Esophagus muscularis mucosa (tissue), 4 donors: ENCODE data around the gene FAM20B. TPM values are rescaled to one million over a fixed set of nuclear protein-coding genes. Genes with fewer than 3 reads are reported as not detected.
A peak's percentile ranks its signal among the peaks of the same experiment; 100 is the strongest.

Source experiments
- DNase-seq: peaks from one replicate; pipeline ENCODE4 v3.0.0-alpha.2; 2017; ENCODE audit errors: extremely low spot score
- H3K27ac ChIP-seq, 4 donors: fragments of 200-600 bp; sonication (generic); replicated peaks in 1 of 4; 1 replicate in 3 of 4; 2 replicates in 1 of 4; pipeline ENCODE4 v1.5.1; 2016 to 2019; ENCODE audit warnings: mild to moderate bottlenecking in 1 of 4
- H3K27me3 ChIP-seq, 4 donors: fragments of 200-600 bp; sonication (generic); one replicate each; pipeline versions ENCODE4 v1.5.1 to v1.6.0; 2016 to 2019
- H3K36me3 ChIP-seq, 4 donors: fragments of 200-600 bp; sonication (generic); one replicate each; pipeline ENCODE4 v1.5.1; 2016 to 2019
- H3K4me1 ChIP-seq, 4 donors: fragments of 200-600 bp; sonication (generic); one replicate each; pipeline ENCODE4 v1.5.1; 2016 to 2019
- H3K4me3 ChIP-seq, 4 donors: fragments of 200-600 bp; sonication (generic); 1 replicate in 2 of 4; 2 replicates in 2 of 4; pipeline ENCODE4 v1.5.1; 2016 to 2019; ENCODE audit warnings: mild to moderate bottlenecking in 4 of 4, moderate library complexity in 1 of 4
- H3K9me3 ChIP-seq, 4 donors: fragments of 200-600 bp; sonication (generic); 1 replicate in 3 of 4; 2 replicates in 1 of 4; pipeline ENCODE4 v1.5.1; 2016 to 2019
- CTCF ChIP-seq, 3 experiments: fragments of 200-600 bp in 2 of 3; fragments of 450-650 bp in 1 of 3; sonication (generic) in 2 of 3; IDR thresholded peaks; one replicate each; pipeline ENCODE4 v1.5.1; 2017 to 2019; ENCODE audit warnings: antibody characterized with exemption in 3 of 3, mild to moderate bottlenecking in 2 of 3, moderate library complexity in 1 of 3
- EP300 ChIP-seq: sonication (generic); formaldehyde crosslinking; IDR thresholded peaks from one replicate; pipeline ENCODE4 v1.6.1; 2017; ENCODE audit warnings: antibody characterized with exemption
- POLR2A ChIP-seq: fragments of 450-650 bp; IDR thresholded peaks from one replicate; pipeline ENCODE4 v1.6.1; 2017; ENCODE audit warnings: antibody characterized with exemption, moderate library complexity, mild to moderate bottlenecking, low read depth
- POLR2AphosphoS5 ChIP-seq, 2 donors: sonication (generic); formaldehyde crosslinking; IDR thresholded peaks; one replicate each; pipeline ENCODE4 v1.6.1; 2017; ENCODE audit warnings: antibody characterized with exemption in 2 of 2
- WGBS: methylation state at CpG from one replicate; pipeline ENCODE4 v1.1.5; 2018; 5-methylcytosine and 5-hydroxymethylcytosine counted together
- intact Hi-C: fragments of 100-400 bp; cut with DNase I; formaldehyde crosslinking; loops from one replicate; pipeline ENCODE4 v1.15.1; 2023
- total RNA-seq, 4 donors: library from RNA; depleted of rRNA; stranded (reverse); fragments of >200 nt; gene quantifications; one replicate each; pipeline versions ENCODE4 v1.1.0 to v1.2.1, GENCODE V29; 2016

The FAM20B gene
- total RNA-seq, 4 donors from 2014 or later, result 63.8 to 83.5 (median 66.5) TPM

- Histone ChIP-seq H3K27ac (peak overlapping the region in 2 of 4 donors; percentile 45 to 65), H3K9me3 (no peaks in the 10 kb centered on the region), H3K4me1 (peaks cover 17 to 40% (median 32%) of the 10 kb centered on the region in 4 donors), H3K4me3 (no peak overlapping the region), H3K27me3 (no peaks in the 10 kb centered on the region), H3K36me3 (peaks cover 40 to 87% (median 73%) of the 10 kb centered on the region in 4 donors)
- intact Hi-C loops, result no loop called here
- TF ChIP-seq EP300 (no peak), POLR2AphosphoS5 (IDR thresholded peaks at IDR 0.05) (no peak), POLR2A (no peak)
- 74% methylated on average over 8 of the region's 8 CpGs for WGBS
- no peak for DNase-seq
Measured at GRCh38 chr1:179090522-179090921, 64.8 kb downstream of the FAM20B start.

- 85% methylated on average over 4 of the region's 4 CpGs for WGBS
- Histone ChIP-seq H3K27me3 (no peaks in the 10 kb centered on the region), H3K36me3 (peaks cover 37 to 87% (median 73%) of the 10 kb centered on the region in 4 donors), H3K4me3 (no peak overlapping the region), H3K4me1 (peaks cover 17 to 40% (median 32%) of the 10 kb centered on the region in 4 donors), H3K9me3 (no peaks in the 10 kb centered on the region), H3K27ac (peak overlapping the region; percentile 20 to 65 (median 55))
- TF ChIP-seq POLR2AphosphoS5 (IDR thresholded peaks at IDR 0.05), result no peak
- DNase-seq, result peak; percentile 24
- intact Hi-C loops, result no loop called here
Measured at GRCh38 chr1:179090923-179091322, 65.2 kb downstream of the FAM20B start.

GRCh38 chr1:179091691-179092165, 66.0 kb downstream of the FAM20B start:
- TF ChIP-seq POLR2AphosphoS5 (IDR thresholded peaks at IDR 0.05) (peak; percentile 47 to 61), CTCF (IDR thresholded peaks at IDR 0.05) (no peak)
- Histone ChIP-seq H3K4me1 (peaks cover 17 to 40% (median 32%) of the 10 kb centered on the region in 4 donors), H3K9me3 (no peaks in the 10 kb centered on the region), H3K27ac (peak overlapping the region; percentile 20 to 65 (median 55)), H3K4me3 (no peak overlapping the region), H3K36me3 (peaks cover 35 to 91% (median 71%) of the 10 kb centered on the region in 4 donors), H3K27me3 (no peaks in the 10 kb centered on the region)
- intact Hi-C loops, result no loop called here
- DNase-seq, result no peak
- WGBS, result 40% methylated on average over 1 of the region's 5 CpGs

- intact Hi-C loops, result no loop called here
- H3K27ac ChIP-seq, result peak overlapping the region in 1 of 4 donors; percentile 65
- H3K9me3 ChIP-seq, result no peaks in the 10 kb centered on the region
- WGBS, result 85% methylated on average over 9 of the region's 9 CpGs
- H3K4me3 ChIP-seq, result no peak overlapping the region
- H3K27me3 ChIP-seq, result no peaks in the 10 kb centered on the region
- H3K36me3 ChIP-seq, result peaks cover 32 to 91% (median 70%) of the 10 kb centered on the region in 4 donors
- peaks cover 17 to 32% (median 29%) of the 10 kb centered on the region in 4 donors for H3K4me1 ChIP-seq
- TF ChIP-seq POLR2AphosphoS5 (IDR thresholded peaks at IDR 0.05), result no peak
- TF ChIP-seq POLR2A, result no peak
- TF ChIP-seq EP300, result no peak
- TF ChIP-seq CTCF (IDR thresholded peaks at IDR 0.05), result no peak
- no peak for DNase-seq
Measured at GRCh38 chr1:179092896-179093461, 67.3 kb downstream of the FAM20B start.

GRCh38 chr1:179094818-179095217, 69.1 kb downstream of the FAM20B start:
- intact Hi-C loops, result no loop called here
- H3K36me3 ChIP-seq, result peaks cover 23 to 79% (median 67%) of the 10 kb centered on the region in 4 donors
- no peaks in the 10 kb centered on the region for H3K9me3 ChIP-seq
- H3K4me1 ChIP-seq, result peaks cover 17 to 27% (median 24%) of the 10 kb centered on the region in 4 donors
- WGBS, result 95% methylated on average over 5 of the region's 5 CpGs
- H3K4me3 ChIP-seq, result no peak overlapping the region
- TF ChIP-seq POLR2A (no peak), CTCF (IDR thresholded peaks at IDR 0.05) (no peak), EP300 (no peak), POLR2AphosphoS5 (IDR thresholded peaks at IDR 0.05) (no peak)
- H3K27me3 ChIP-seq, result no peaks in the 10 kb centered on the region
- no peak for DNase-seq
- H3K27ac ChIP-seq, result peak overlapping the region in 1 of 4 donors; percentile 27
